Cardiac muscle cell (in vitro differentiated cells and primary cell): ENCODE measurements around the gene AK2. TPM values are rescaled to one million over a fixed set of nuclear protein-coding genes. Genes with fewer than 3 reads are reported as not detected.

Source experiments
- DNase-seq, 2 donors: peaks; one replicate each; pipeline versions ENCODE4 v3.0.0 to v3.0.0-alpha.2; 2010 to 2017; ENCODE audit warnings: low read depth in 1 of 2, low spot score in 1 of 2
- H3K27ac ChIP-seq: fragments of 200-600 bp; sonication (generic); 2 replicates; pipeline ENCODE4 v1.5.1; 2016
- H3K27me3 ChIP-seq: fragments of 200-600 bp; sonication (generic); 2 replicates; pipeline ENCODE4 v1.6.0; 2016; ENCODE audit warnings: control low read depth
- H3K36me3 ChIP-seq: fragments of 200-600 bp; sonication (generic); 2 replicates; pipeline ENCODE4 v1.5.1; 2016; ENCODE audit warnings: control low read depth
- H3K4me1 ChIP-seq: fragments of 200-600 bp; sonication (generic); 2 replicates; pipeline ENCODE4 v1.8.1; 2017; ENCODE audit warnings: low read depth, mild to moderate bottlenecking, mixed run types
- H3K4me3 ChIP-seq: fragments of 200-600 bp; sonication (generic); 2 replicates; pipeline ENCODE4 v1.5.1; 2016; ENCODE audit warnings: mild to moderate bottlenecking
- H3K9me3 ChIP-seq: fragments of 200-600 bp; sonication (generic); 2 replicates; pipeline ENCODE4 v1.5.1; 2017; ENCODE audit warnings: low read depth, mild to moderate bottlenecking, control low read depth
- CTCF ChIP-seq: IDR thresholded peaks from 2 replicates; pipeline ENCODE4 v1.5.1; 2012; ENCODE audit warnings: low read depth, mild to moderate bottlenecking, low read length
- polyA plus RNA-seq: library from polyadenylated mRNA; unstranded; fragments of >200 nt; fragmentation: Nextera tagmentation; extraction: Ambion mirVana; gene quantifications from 2 replicates; pipeline ENCODE4 v1.2.1, GENCODE V29; 2016
- total RNA-seq: library from RNA; depleted of rRNA; stranded (reverse); fragments of >200 nt; gene quantifications from 2 replicates; pipeline ENCODE4 v1.2.3, GENCODE V29; 2016

The AK2 gene
- total and polyA plus RNA-seq, 2 experiments from 2014 or later = 201 to 281 TPM

DNA sequence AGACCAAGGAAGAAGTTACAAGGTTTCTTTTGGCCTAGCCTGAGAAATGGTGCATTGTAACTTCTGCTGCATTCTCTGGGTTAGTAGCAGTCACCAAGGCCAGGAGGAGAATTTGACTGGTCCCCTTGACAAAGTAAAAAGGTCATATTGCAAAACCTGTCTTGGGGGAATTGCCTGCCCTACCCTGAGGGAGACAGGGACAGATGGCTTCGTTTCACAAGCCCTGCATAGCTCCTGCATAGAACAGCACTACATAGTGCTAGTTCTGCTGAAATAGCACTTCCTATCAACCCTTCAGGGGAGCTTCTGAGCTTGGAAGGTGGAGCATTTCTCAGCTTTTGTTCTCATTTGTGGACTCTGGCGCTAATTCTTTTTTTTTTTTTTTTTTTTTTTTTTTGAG is 20.4 kb upstream of the AK2 start:
- TF ChIP-seq CTCF = no peak
- H3K27ac ChIP-seq = no peak overlapping the region
- no peaks in the 10 kb centered on the region for H3K27me3 ChIP-seq

DNA sequence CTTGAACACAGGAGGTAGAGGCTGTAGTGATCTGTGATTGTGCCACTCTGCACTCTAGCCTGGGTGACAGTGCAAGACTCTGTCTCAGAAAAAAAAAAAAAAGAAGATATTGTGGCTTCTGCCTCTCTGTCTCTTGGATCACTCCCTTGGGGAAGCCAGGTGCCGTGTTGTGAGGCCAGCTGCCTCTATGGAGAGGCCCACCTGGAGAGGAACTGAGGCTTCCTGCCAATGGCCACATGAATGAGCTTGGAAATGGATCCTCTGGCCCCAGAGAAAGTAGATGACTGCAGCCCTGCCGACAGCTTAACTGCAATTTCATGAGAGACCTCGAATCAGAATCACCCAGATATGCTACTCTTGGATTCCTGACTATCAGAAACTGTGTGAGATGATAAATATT is 19.7 kb upstream of the AK2 start:
- no peaks in the 10 kb centered on the region for H3K27me3 ChIP-seq
- H3K4me3 ChIP-seq = no peak overlapping the region
- H3K4me1 ChIP-seq = no peaks in the 10 kb centered on the region
- H3K36me3 ChIP-seq = no peaks in the 10 kb centered on the region
- no peak overlapping the region for H3K27ac ChIP-seq
- DNase-seq = no peak
- TF ChIP-seq CTCF = no peak
- H3K9me3 ChIP-seq = no peaks in the 10 kb centered on the region

More for the DNA sequence above, 20.4 kb upstream of the AK2 start:
- no peaks in the 10 kb centered on the region for H3K4me1 ChIP-seq
- no peak for DNase-seq
- no peaks in the 10 kb centered on the region for H3K9me3 ChIP-seq
- no peak overlapping the region for H3K4me3 ChIP-seq
- no peaks in the 10 kb centered on the region for H3K36me3 ChIP-seq

GRCh38 chr1:33055210-33056008 is 18.7 kb upstream of the AK2 start:
- no peaks in the 10 kb centered on the region for H3K36me3 ChIP-seq

GRCh38 chr1:33050221-33051076 is 13.8 kb upstream of the AK2 start:
- peak; percentile 17 for TF ChIP-seq CTCF
- H3K36me3 ChIP-seq = no peaks in the 10 kb centered on the region
- H3K4me1 ChIP-seq = no peaks in the 10 kb centered on the region
- peak in 1 of 2 donors; percentile 84 for DNase-seq
- H3K4me3 ChIP-seq = no peak overlapping the region
- no peak overlapping the region for H3K27ac ChIP-seq
- H3K27me3 ChIP-seq = no peaks in the 10 kb centered on the region
- H3K9me3 ChIP-seq = no peaks in the 10 kb centered on the region

More at GRCh38 chr1:33055210-33056008, 18.7 kb upstream of the AK2 start:
- peak; percentile 91 to 94 for DNase-seq
- H3K27me3 ChIP-seq = no peaks in the 10 kb centered on the region
- no peaks in the 10 kb centered on the region for H3K4me1 ChIP-seq
- H3K9me3 ChIP-seq = no peaks in the 10 kb centered on the region
- no peak overlapping the region for H3K4me3 ChIP-seq
- no peak overlapping the region for H3K27ac ChIP-seq
- peak; percentile 85 for TF ChIP-seq CTCF

DNA sequence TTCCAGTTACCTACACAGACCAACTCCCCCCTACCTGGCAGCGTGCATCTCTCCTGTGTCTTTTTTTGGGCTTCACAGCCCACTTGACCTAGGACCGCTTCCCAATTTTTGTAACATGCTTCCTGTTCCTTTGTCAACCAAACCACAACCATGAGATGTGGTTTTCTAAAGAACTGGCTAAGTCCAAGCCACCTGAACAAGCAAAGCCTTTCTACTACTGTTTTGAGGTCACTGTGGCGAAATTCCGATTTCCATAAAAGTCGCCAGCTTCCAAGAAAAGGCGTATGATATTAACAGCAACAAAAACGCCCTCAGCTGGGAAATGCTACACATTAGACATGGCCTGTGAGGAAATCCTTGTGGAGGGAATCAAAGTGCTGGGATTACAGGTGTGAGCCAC is 12.7 kb upstream of the AK2 start:
- H3K9me3 ChIP-seq = no peaks in the 10 kb centered on the region
- H3K4me3 ChIP-seq = no peak overlapping the region
- TF ChIP-seq CTCF = no peak
- H3K4me1 ChIP-seq = no peaks in the 10 kb centered on the region
- no peak overlapping the region for H3K27ac ChIP-seq
- H3K36me3 ChIP-seq = no peaks in the 10 kb centered on the region
- no peaks in the 10 kb centered on the region for H3K27me3 ChIP-seq
- no peak for DNase-seq
